MG63 (cell line): Measurements from ENCODE around the gene TMEM60. TPM values are rescaled to one million over a fixed set of nuclear protein-coding genes. Genes with fewer than 3 reads are reported as not detected.
A peak's percentile ranks its signal among the peaks of the same experiment; 100 is the strongest.

ENCODE experiments used
- DNase-seq: peaks from one replicate; pipeline ENCODE4 v3.0.0-alpha.2; 2020
- H3K27me3 ChIP-seq: fragments of 250-450 bp; sonication (Bioruptor Pico); 2 replicates; pipeline ENCODE4 v1.5.1; 2020; ENCODE audit warnings: mild to moderate bottlenecking, moderate library complexity
- H3K36me3 ChIP-seq: fragments of 250-450 bp; sonication (Bioruptor Pico); 2 replicates; pipeline ENCODE4 v1.5.1; 2020; ENCODE audit warnings: mild to moderate bottlenecking, moderate library complexity
- H3K4me3 ChIP-seq: fragments of 250-450 bp; sonication (Bioruptor Pico); 2 replicates; pipeline ENCODE4 v1.5.1; 2020; ENCODE audit warnings: mild to moderate bottlenecking, moderate library complexity
- H3K9me3 ChIP-seq: fragments of 250-450 bp; sonication (Bioruptor Pico); 2 replicates; pipeline ENCODE4 v1.5.1; 2020; ENCODE audit warnings: mild to moderate bottlenecking, moderate library complexity
- total RNA-seq: library from RNA; depleted of rRNA; stranded (reverse); fragments of >200 nt; shearing (Covaris generic); gene quantifications from 2 replicates; pipeline ENCODE4 v1.2.3, GENCODE V29; 2014; ENCODE audit warnings: low replicate concordance

The TMEM60 gene
- total RNA-seq, 1 experiment from 2014 or later, result 6.0 TPM

DNA sequence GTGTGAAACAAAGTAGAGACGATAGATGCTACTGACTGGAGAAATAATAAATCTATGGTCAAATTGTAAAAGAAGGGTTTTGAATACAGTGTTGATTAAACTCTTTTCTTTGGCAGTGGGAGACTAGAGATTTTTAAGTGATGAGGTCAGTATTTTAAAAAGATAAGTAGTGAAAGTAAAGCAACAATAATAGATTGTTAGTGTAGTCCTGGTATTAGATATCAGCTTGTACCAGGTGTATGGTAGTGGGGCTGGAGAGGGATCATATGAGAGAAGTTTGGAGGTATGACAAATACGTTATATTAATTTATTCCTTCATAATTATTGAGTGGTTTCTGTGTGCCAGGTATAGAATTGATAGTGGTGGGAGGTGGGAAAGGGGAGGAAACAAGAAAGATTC is 25.6 kb upstream of the TMEM60 start:
- peaks cover 10% of the 10 kb centered on the region; the same call in 1 of the 2 replicates for H3K9me3 ChIP-seq
- H3K27me3 ChIP-seq, result no peaks in the 10 kb centered on the region
- DNase-seq, result no peak
- no peak overlapping the region for H3K4me3 ChIP-seq
- peaks cover 3% of the 10 kb centered on the region for H3K36me3 ChIP-seq

DNA sequence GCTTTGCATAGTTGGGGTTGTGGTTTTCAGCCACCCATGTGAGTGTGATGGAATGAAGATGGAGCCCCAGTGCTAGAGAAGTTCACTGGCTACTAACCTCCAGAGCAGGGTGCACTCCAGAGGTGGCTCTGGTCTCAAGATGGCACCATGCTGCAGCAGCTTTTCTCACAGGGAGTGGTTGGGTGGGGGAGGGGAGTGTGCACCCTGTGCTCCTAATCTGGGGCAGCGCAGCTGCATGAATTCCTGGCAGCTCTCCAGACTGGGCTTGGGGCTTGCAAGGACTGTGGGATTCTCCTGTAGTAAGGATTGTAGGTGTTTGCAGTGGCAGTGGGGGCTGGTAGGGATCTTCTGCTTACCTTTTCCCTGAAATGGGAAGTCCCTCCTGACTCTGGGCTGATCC is 24.0 kb upstream of the TMEM60 start:
- H3K4me3 ChIP-seq, result no peak overlapping the region
- peaks cover 10% of the 10 kb centered on the region; the same call in 1 of the 2 replicates for H3K9me3 ChIP-seq
- DNase-seq, result no peak
- H3K36me3 ChIP-seq, result peaks cover 4% of the 10 kb centered on the region
- no peaks in the 10 kb centered on the region for H3K27me3 ChIP-seq

DNA sequence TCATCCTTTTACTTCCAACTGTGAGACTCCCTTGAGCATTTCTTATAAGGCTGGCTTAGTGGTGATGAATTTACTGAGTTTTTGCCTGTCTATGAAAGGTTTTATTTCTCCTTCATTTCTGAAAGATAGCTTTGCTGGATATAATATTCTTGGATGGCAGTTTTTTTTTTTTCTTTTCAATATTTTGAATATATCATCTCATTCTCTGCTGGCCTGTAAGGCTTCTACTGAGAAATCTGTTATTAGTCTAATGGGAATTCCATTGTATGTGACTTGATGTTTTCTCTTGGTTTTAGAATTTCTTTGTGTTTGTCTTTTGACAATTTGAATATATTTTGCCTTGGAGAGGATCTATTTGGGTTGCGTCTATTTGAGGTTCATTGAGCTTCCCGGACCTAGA is 22.7 kb upstream of the TMEM60 start:
- no peak overlapping the region for H3K4me3 ChIP-seq
- no peaks in the 10 kb centered on the region for H3K27me3 ChIP-seq
- DNase-seq, result no peak
- H3K9me3 ChIP-seq, result peaks cover 12% of the 10 kb centered on the region; the same call in 1 of the 2 replicates
- H3K36me3 ChIP-seq, result peaks cover 16% of the 10 kb centered on the region

DNA sequence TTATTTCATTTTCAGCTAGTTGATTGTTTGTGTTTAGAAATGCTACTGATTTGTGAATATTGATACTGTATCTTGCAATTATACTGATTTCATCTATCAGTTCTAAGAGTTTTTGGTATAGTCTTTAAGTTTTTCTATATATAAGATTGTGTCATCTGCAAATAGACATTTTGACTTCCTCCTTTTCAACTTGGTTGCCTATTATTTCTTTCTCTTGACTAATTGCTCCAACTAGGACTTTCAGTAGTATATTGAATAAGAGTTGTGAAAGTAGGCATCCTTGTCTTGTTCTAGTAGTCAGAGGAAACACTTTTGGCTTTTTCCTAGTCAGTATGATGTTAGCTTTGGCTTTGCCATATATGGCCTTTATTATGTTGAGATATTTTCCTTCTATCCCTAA is 20.8 kb upstream of the TMEM60 start:
- Histone ChIP-seq H3K9me3 (peaks cover 13% of the 10 kb centered on the region; the same call in 1 of the 2 replicates), H3K27me3 (no peaks in the 10 kb centered on the region), H3K4me3 (no peak overlapping the region), H3K36me3 (peaks cover 16% of the 10 kb centered on the region)
- no peak for DNase-seq

DNA sequence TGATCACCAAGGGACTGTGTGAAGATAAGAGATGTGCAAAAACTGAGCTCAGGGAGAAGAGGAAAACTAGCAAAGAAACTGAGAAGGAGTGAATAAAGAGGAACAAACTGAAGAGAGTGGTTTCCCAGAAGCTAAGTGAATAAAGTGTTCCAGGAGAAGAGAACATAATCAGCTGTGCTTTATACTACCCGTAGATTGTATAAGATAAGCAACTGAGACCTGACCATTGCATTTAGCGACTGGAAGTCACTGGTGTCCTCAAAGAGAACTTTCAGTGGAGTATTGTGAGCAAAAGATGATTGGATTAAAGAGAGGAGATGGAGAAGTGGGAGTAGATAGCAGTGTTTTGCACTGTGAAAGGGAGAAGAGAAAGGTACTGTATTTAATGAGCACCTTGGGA is 14.9 kb upstream of the TMEM60 start:
- Histone ChIP-seq H3K9me3 (peaks cover 7% of the 10 kb centered on the region; the same call in 1 of the 2 replicates), H3K27me3 (no peaks in the 10 kb centered on the region), H3K4me3 (no peak overlapping the region), H3K36me3 (peaks cover 13% of the 10 kb centered on the region; the same call in 1 of the 2 replicates)
- DNase-seq, result no peak

DNA sequence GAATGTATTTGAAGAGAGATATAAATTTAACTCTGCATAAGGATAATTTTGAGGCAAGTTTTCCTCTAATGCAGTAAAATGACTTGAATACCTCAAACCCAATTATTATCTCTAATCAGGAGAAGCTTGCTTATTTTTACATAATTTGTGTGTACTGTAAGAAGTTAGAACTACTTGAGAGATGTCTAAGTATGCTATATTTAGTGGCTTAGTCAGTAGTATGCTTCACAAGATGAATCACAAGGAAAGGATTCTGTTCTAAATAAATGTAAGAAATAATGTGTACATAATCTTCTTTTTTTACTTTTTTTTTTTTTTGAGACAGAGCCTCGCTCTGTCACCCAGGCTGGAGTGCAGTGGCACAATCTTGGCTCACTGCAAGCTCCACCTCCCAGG is 14.1 kb upstream of the TMEM60 start:
- Histone ChIP-seq H3K36me3 (peaks cover 12% of the 10 kb centered on the region; the same call in 1 of the 2 replicates), H3K4me3 (no peak overlapping the region), H3K27me3 (no peaks in the 10 kb centered on the region), H3K9me3 (peaks cover 11% of the 10 kb centered on the region; the same call in 1 of the 2 replicates)
- no peak for DNase-seq

DNA sequence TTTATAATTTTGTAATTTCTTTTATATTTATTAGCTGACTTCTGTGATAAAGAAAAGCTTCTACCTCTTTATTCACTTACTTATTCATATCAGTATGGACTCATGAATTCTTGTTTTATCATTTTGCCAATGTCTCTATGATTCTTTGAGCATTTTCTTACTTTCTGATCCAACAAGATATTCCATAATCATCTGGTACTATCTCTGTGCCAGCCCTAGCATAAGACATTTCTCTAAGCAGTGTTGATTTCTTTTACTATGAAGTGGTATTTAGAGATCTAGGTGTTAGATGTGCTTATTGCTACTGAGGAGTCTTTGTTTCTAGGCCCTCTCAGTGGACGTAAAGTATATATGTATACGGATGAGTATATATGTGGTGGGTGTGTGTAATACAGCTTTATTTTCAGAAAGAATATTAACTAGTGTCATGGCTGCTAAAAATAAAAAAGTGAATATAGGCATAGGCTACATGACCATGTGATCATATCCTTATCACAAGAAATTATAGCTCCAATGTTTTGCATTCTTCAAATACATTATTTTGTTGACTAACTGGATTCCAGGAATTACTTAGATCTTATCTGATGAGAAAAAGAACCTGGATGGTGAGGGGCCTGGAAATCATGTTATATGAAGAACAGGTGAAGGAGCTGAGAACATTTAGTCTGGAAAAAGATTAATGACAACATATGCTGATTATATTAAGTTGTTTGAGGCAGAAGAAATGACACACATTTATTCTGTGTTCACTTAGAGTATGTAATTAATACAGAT is 13.5 kb upstream of the TMEM60 start:
- no peak for DNase-seq
- Histone ChIP-seq H3K27me3 (no peaks in the 10 kb centered on the region), H3K9me3 (peaks cover 12% of the 10 kb centered on the region), H3K4me3 (no peak overlapping the region), H3K36me3 (peaks cover 6% of the 10 kb centered on the region; the same call in 1 of the 2 replicates)

DNA sequence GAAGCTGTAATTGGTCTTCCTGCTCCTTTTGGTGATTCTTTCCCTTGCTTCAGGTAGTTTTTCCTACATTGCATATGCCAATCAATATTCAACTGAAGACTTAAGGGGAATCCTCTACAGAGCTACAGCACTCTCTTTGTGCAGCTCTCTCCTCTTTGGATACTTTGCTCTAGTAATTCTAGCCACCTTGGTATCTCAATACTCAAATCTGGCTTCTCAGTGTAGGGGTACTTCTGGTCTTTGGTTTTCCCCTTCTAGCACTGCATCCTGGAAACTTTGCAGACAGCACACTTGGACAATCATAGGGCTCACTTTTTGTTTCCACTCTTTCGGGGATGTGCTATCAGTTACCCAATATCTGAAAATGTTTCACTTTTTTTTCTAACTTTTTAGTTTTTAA is 10.3 kb upstream of the TMEM60 start:
- no peak for DNase-seq
- Histone ChIP-seq H3K27me3 (no peaks in the 10 kb centered on the region), H3K4me3 (no peak overlapping the region), H3K36me3 (peaks cover 4% of the 10 kb centered on the region), H3K9me3 (peaks cover 21% of the 10 kb centered on the region)

DNA sequence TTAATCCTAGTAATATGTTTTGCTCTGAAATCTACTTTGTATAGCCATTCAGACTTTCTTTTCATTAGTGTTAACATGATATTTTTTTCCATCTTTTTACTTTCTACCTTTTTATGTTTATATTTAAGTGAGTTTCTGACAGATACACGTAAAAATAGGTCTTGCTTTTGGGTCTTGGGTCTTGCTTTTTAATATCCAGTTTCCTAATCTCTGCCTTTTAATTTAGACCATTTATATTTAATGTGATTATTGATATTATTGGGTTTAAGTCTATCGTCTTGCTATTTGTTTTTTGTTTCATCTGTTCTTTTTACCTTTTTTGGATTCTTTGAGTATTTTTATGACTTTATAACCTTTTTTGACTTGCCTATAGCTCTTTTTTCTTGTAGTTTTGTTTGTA is 8.2 kb upstream of the TMEM60 start:
- Histone ChIP-seq H3K36me3 (peaks cover 4% of the 10 kb centered on the region), H3K27me3 (no peaks in the 10 kb centered on the region), H3K4me3 (no peak overlapping the region), H3K9me3 (peaks cover 18% of the 10 kb centered on the region)
- no peak for DNase-seq

DNA sequence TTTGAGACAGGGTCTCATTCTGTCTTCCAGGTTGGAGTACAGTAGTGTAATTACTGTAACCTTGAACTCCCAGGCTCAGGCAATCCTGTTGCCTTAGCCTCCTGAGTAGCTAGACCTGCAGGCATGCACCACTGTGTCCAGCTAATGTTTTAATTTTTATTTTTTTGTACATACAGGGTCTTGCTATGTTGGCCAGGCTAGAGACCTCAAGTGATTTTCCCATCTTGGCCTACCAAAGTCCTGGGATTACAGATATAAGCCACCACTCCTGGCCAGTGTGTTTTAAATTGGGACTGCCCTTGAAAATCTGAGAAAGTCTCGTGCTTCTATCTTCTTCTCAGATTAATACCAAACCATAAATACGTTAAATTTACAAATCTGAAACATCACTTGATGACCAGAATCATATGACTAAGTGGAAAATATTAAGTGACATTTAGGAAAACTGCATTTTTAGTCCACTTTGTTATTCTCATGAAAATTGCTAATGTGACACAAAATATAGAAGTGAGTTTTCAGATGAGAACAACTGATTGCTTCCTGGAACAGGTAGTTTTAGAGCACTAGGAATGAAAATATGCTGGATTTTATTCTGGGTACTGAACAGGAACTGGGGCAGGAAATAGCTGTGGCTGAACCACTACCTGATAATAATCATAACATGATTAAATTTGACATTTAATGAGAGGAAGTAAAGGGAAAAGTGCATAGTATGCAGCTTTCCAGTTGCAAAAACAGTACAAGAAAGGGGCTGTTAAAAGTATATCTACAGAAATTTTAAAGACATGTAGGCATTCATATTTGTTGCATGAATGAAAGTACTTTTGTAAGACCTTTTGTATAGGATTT is 4.5 kb upstream of the TMEM60 start:
- Histone ChIP-seq H3K9me3 (peaks cover 18% of the 10 kb centered on the region), H3K4me3 (no peak overlapping the region), H3K36me3 (peaks cover 4% of the 10 kb centered on the region), H3K27me3 (no peaks in the 10 kb centered on the region)
- DNase-seq, result no peak

DNA sequence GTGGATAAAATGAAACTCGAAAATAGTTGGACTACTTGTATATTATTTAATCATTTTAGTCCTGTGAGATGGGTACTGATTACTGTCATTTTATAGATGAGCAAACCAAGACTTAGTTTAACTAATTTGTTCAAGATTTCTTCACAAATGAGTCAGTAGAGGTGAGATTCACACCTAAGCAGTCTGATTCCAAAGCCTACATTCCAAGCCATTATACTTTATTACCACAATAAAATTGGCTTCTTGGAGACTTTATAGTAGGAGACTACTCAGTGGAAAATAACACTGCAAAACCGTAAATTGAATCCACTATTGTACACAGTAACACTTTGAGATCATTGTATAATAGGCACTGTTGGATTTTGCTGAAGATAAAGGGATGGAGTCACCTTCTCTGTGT is 2.5 kb upstream of the TMEM60 start:
- no peak for DNase-seq
- no peak overlapping the region for H3K4me3 ChIP-seq
- peaks cover 4% of the 10 kb centered on the region for H3K36me3 ChIP-seq
- H3K9me3 ChIP-seq, result peaks cover 6% of the 10 kb centered on the region; the same call in 1 of the 2 replicates
- no peaks in the 10 kb centered on the region for H3K27me3 ChIP-seq

DNA sequence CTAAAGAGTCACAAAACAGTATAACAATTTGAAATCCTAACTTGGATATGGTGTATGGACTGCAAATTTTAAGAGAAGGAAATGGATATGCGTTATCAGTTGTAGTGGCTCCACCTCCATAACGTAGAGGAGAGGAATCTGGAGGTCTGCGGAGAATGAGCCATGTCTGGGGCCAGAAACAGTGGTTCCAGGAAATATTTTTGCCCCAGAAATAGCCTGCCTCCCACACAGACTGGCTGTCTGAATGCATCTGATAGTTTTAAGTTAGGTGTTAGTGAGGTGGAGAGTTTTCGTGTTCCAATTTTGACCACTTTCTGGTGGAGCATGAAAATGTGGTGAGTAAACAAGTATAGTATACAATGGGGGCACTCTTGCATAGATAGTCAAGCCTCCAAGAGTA is 1.9 kb upstream of the TMEM60 start:
- H3K27me3 ChIP-seq, result no peaks in the 10 kb centered on the region
- peak overlapping the region; percentile 91 for H3K4me3 ChIP-seq
- H3K9me3 ChIP-seq, result no peaks in the 10 kb centered on the region
- no peak for DNase-seq
- no peaks in the 10 kb centered on the region; the same call in 1 of the 2 replicates for H3K36me3 ChIP-seq

DNA sequence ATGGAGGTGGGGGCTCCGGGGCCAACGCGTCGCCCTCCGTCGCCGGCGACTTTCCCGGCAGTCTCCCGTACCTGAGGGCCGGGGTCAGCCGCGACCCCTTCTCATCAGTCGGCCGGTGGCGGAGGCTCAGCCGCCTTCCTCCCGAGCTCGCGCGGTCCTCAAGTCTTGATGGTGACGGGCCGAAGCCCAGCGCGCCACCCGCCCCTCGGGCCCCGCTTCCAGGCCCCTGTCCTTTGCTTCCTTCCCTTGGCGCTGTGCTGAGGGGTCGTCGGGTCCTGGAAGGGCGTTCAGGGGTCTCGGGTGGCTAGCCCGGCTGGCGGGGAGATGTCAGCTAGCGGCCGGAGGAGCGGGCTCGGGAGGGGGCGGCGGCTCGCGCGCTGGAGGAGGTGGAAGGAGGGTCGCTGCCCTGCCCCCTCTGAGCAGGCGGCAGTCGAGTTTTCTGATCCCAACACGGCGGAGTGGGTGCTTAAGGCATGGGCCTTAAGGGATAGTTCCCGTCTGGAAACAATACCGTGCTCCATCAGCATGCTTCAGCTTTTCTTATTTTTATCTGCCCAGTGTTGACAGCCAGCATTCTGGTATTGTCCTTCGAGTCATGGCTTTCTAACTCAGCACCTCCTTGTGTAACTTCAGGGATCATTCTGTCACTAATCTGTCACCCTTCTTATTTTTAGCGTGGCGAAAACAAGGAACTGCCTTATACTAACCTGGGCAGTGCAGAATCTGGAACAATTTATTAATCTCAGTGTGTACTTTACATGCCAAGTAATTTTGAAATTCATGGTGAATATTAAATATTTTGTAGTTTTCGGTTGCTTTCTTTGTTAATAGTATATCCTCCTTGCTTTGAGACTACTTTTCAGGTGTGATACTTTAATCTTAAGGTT is 1.1 kb upstream of the TMEM60 start:
- no peaks in the 10 kb centered on the region for H3K9me3 ChIP-seq
- H3K27me3 ChIP-seq, result no peaks in the 10 kb centered on the region
- peaks cover under 1% of the 10 kb centered on the region; the same call in 1 of the 2 replicates for H3K36me3 ChIP-seq
- peak; percentile 39 for DNase-seq
- H3K4me3 ChIP-seq, result peak overlapping the region; percentile 91

DNA sequence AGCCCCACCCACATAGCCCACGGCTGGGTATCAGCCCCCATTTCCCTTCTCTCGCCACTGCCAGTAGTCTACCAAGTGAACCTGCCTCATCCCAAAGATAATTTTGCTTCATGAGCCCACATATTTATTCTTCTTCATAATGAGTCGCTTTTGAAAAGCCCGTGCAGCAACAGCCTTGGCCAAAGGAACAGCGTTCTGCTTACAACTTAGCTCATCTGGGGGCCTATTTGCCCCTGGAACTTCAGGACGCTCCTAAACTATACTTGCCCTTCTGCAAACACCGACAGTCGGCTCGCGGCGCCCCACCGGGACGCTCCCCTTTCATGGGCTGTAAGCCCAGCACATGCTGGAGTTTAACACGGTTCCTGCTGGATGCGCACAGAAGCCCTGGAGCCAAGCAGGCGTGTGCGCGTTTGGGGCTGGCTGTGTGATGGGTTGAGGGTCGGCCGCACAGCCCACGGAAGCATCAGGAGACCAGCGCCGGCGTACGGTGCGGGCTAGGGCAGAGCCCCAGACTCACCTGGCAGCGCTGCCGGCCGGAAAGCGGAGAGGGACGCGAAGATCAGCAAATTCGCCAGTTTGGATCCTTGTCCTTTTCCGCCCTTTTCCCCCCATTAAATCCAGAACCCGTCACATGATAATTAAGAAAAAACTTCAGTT is 370 bp downstream of the TMEM60 start:
- peak; percentile 21 for DNase-seq
- H3K9me3 ChIP-seq, result no peaks in the 10 kb centered on the region

DNA sequence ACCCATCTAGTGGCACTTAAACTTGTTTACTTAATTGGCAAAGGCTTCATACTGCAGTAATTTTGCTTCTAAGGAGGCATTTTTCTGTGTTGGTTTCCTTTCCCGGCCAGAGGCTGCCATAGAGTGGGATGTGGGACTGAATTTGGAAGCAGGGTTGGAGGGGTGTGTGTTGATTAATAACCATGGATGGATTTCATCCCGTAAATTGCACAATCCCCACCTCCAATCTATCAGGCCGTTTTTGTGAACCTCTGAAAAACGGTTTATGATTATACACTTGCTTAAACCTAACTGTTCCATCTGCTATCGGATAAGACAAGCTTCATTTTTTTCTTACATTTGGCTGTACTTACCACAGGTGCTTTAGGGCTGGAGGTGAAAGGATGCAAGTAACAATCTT is 1.3 kb downstream of the TMEM60 start:
- Histone ChIP-seq H3K9me3 (no peaks in the 10 kb centered on the region), H3K4me3 (peak overlapping the region; percentile 91), H3K27me3 (no peaks in the 10 kb centered on the region), H3K36me3 (peaks cover 3% of the 10 kb centered on the region; the same call in 1 of the 2 replicates)
- no peak for DNase-seq

More for the DNA sequence above, 370 bp downstream of the TMEM60 start:
- Histone ChIP-seq H3K36me3 (peaks cover 3% of the 10 kb centered on the region; the same call in 1 of the 2 replicates), H3K4me3 (peak overlapping the region; percentile 91), H3K27me3 (no peaks in the 10 kb centered on the region)

DNA sequence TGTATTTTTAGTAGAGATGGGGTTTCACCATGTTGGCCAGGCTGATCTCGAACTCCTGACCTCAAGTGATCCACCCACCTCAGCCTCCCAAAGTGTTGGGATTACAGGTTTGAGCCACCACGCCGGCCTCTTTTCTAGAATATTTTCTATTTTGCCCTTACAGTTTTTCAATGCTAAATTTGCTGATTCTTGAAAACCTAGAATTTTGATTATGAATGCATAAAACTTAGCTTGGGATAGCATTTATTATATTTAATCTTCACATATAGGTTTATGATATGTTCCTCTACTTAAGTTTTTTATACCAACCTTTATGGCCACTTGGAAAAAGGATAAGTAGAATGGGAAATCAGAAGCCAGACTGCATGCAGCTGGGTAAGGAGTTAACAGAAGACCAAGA is 2.1 kb downstream of the TMEM60 start:
- no peaks in the 10 kb centered on the region for H3K9me3 ChIP-seq
- no peak for DNase-seq
- no peak overlapping the region for H3K4me3 ChIP-seq
- H3K27me3 ChIP-seq, result no peaks in the 10 kb centered on the region
- peaks cover 3% of the 10 kb centered on the region; the same call in 1 of the 2 replicates for H3K36me3 ChIP-seq
